ENCODE measurements around the gene OSBPL5.
A peak's percentile ranks its signal among the peaks of the same experiment; 100 is the strongest.
"Not testable (repeated sequence)": the region's sequence is repeated elsewhere in the genome, so short reads cannot be mapped to it uniquely, and the experiment has no call there.

OSBPL5 gene

DNA sequence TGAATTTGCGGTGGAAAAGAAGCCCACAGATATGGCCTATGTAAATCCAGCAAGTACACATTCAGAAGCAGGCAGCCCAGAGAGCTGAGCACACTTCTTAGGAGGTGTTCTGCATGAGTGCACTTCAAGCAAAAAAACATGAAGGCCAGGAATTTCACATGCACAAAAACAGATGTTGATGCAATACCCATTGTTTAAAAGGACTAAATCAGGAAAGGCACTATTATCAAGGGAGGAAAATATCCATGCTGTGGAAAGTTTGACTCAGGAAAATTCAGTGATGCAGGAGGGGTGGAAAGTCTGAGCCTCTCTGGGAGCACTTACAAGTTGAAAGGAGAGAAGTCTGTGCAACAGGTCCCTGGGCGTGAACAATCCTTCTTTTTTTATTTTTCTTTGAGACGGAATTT lies 92.1 kb downstream of the OSBPL5 start:
- H3K14ac ChIP-seq (ENCODE audit: low read length): no peak overlapping the region
- no peak overlapping the region for H3K18ac ChIP-seq (ENCODE audit: low read length)
- no peak overlapping the region for H2AK5ac ChIP-seq (ENCODE audit: low read length)
- H3K79me2 ChIP-seq (ENCODE audit: control insufficient read depth, insufficient read depth, low read length, poor library complexity): no peaks in the 10 kb centered on the region
- H2BK5ac ChIP-seq (ENCODE audit: low read depth, low read length, poor library complexity): no peak overlapping the region
- no peaks in the 10 kb centered on the region for H3K36me3 ChIP-seq (ENCODE audit: control insufficient read depth in 1 of 2, insufficient read depth in 2 of 2, low read length in 2 of 2)
- H4K8ac ChIP-seq (ENCODE audit: low read depth, low read length): no peak overlapping the region
- no CpG with 5 or more reads among the region's 3 CpGs for WGBS (ENCODE audit: extremely low coverage, insufficient coverage, insufficient read length)
- H3K23ac ChIP-seq (ENCODE audit: low read length): no peak overlapping the region
- H2BK12ac ChIP-seq (ENCODE audit: low read length): no peak overlapping the region
- H4K12ac ChIP-seq (ENCODE audit: low read depth, low read length): no peak overlapping the region
- no peak overlapping the region for H3K9ac ChIP-seq (ENCODE audit: low read length)
- no peak overlapping the region for H2BK120ac ChIP-seq (ENCODE audit: insufficient read depth, low read length, poor library complexity)
- no peaks in the 10 kb centered on the region for H3K4me1 ChIP-seq (ENCODE audit: control insufficient read depth in 1 of 2, insufficient read depth in 2 of 2, low read length in 2 of 2)
- H3K79me1 ChIP-seq (ENCODE audit: low read length): no peaks in the 10 kb centered on the region
- H3K9me3 ChIP-seq (ENCODE audit: insufficient read depth, low read depth, low read length): peaks cover 2% of the 10 kb centered on the region
- no peak overlapping the region for H4K91ac ChIP-seq (ENCODE audit: low read depth, low read length)
- H3K4ac ChIP-seq (ENCODE audit: low read depth, low read length): no peak overlapping the region
- no peaks in the 10 kb centered on the region for H3K27me3 ChIP-seq (ENCODE audit: insufficient read depth, low read length)
- no peak overlapping the region for H2AFZ ChIP-seq (ENCODE audit: insufficient read depth, low read length, poor library complexity)
- no peak overlapping the region for H3K27ac ChIP-seq (ENCODE audit: low read depth, low read length)
- no peak overlapping the region for H3K4me2 ChIP-seq (ENCODE audit: low read length)
- H3K4me3 ChIP-seq (ENCODE audit: low read depth, low read length): no peak overlapping the region
- peak in 1 of 2 donors; percentile 48 for DNase-seq

DNA sequence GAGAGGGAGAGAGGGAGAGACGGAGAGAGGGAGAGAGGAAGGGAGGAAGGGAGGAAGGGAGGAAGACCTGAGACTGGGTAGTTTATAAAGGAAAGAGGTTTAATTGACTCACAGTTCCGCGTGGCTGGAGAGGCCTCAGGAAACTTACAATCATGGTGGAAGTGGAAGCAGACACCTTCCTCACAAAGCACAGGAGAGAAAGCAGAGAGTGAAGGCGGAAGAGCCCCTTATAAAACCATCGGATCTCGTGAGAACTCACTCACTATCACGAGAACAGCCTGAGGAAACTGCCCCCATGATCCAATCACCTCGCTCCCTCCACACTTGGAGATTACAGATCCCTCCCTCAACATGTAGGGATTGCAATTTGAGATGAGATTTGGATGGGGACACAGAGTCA lies 95.7 kb downstream of the OSBPL5 start:
- Histone ChIP-seq H3K27me3 (ENCODE audit: insufficient read depth, low read length) (no peaks in the 10 kb centered on the region), H2BK120ac (ENCODE audit: insufficient read depth, low read length, poor library complexity) (no peak overlapping the region), H3K36me3 (ENCODE audit: control insufficient read depth in 1 of 2, insufficient read depth in 2 of 2, low read length in 2 of 2) (no peaks in the 10 kb centered on the region), H3K79me2 (ENCODE audit: control insufficient read depth, insufficient read depth, low read length, poor library complexity) (no peaks in the 10 kb centered on the region), H2BK12ac (ENCODE audit: low read length) (no peak overlapping the region), H3K4me2 (ENCODE audit: low read length) (no peak overlapping the region), H2BK5ac (ENCODE audit: low read depth, low read length, poor library complexity) (no peak overlapping the region), H4K8ac (ENCODE audit: low read depth, low read length) (no peak overlapping the region), H3K79me1 (ENCODE audit: low read length) (no peaks in the 10 kb centered on the region), H3K9ac (ENCODE audit: low read length) (no peak overlapping the region), H3K4me1 (ENCODE audit: control insufficient read depth in 1 of 2, insufficient read depth in 2 of 2, low read length in 2 of 2) (no peaks in the 10 kb centered on the region), H3K9me3 (ENCODE audit: insufficient read depth, low read depth, low read length) (peaks cover 9% of the 10 kb centered on the region), H3K27ac (ENCODE audit: low read depth, low read length) (no peak overlapping the region), H3K4me3 (ENCODE audit: low read depth, low read length) (no peak overlapping the region), H3K23ac (ENCODE audit: low read length) (no peak overlapping the region), H2AFZ (ENCODE audit: insufficient read depth, low read length, poor library complexity) (no peak overlapping the region), H4K91ac (ENCODE audit: low read depth, low read length) (no peak overlapping the region), H3K14ac (ENCODE audit: low read length) (no peak overlapping the region), H3K4ac (ENCODE audit: low read depth, low read length) (no peak overlapping the region), H4K12ac (ENCODE audit: low read depth, low read length) (no peak overlapping the region), H2AK5ac (ENCODE audit: low read length) (no peak overlapping the region), H3K18ac (ENCODE audit: low read length) (no peak overlapping the region)
- WGBS (ENCODE audit: extremely low coverage, insufficient coverage, insufficient read length): no CpG with 5 or more reads among the region's 8 CpGs
- no peak for DNase-seq

DNA sequence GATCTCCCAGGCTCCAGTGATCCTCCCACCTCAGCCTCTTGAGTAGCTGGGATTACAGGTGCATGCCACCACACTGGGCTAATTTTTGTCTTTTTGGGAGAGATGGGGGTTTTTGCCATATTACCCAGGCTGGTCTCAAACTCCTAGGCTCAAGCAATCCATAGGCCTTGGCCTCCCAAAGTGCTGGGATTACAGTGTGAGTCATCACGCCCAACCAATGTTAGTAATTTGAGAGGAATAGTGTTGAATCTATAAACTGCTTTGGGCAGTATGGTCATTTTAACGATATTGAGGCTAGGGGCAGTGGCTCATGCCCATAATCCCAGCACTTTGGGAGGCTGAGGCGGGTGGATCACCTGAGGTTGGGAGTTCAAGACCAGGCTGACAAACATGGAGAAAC lies 98.8 kb downstream of the OSBPL5 start:
- not testable (repeated sequence) for H4K8ac ChIP-seq (ENCODE audit: low read depth, low read length); H3K79me1 ChIP-seq (ENCODE audit: low read length); DNase-seq; H3K4me2 ChIP-seq (ENCODE audit: low read length); H2AFZ ChIP-seq (ENCODE audit: insufficient read depth, low read length, poor library complexity); H3K9ac ChIP-seq (ENCODE audit: low read length); H3K23ac ChIP-seq (ENCODE audit: low read length); H2AK5ac ChIP-seq (ENCODE audit: low read length); H4K91ac ChIP-seq (ENCODE audit: low read depth, low read length); H2BK5ac ChIP-seq (ENCODE audit: low read depth, low read length, poor library complexity); H3K18ac ChIP-seq (ENCODE audit: low read length); H3K36me3 ChIP-seq (ENCODE audit: control insufficient read depth in 1 of 2, insufficient read depth in 2 of 2, low read length in 2 of 2); H4K12ac ChIP-seq (ENCODE audit: low read depth, low read length); H3K27me3 ChIP-seq (ENCODE audit: insufficient read depth, low read length); H2BK12ac ChIP-seq (ENCODE audit: low read length); H3K4me3 ChIP-seq (ENCODE audit: low read depth, low read length); H3K27ac ChIP-seq (ENCODE audit: low read depth, low read length); H2BK120ac ChIP-seq (ENCODE audit: insufficient read depth, low read length, poor library complexity); H3K14ac ChIP-seq (ENCODE audit: low read length); H3K4me1 ChIP-seq (ENCODE audit: control insufficient read depth in 1 of 2, insufficient read depth in 2 of 2, low read length in 2 of 2); H3K4ac ChIP-seq (ENCODE audit: low read depth, low read length); H3K79me2 ChIP-seq (ENCODE audit: control insufficient read depth, insufficient read depth, low read length, poor library complexity)
- H3K9me3 ChIP-seq (ENCODE audit: insufficient read depth, low read depth, low read length): peaks cover 13% of the 10 kb centered on the region
- no CpG with 5 or more reads among the region's 3 CpGs for WGBS (ENCODE audit: extremely low coverage, insufficient coverage, insufficient read length)

DNA sequence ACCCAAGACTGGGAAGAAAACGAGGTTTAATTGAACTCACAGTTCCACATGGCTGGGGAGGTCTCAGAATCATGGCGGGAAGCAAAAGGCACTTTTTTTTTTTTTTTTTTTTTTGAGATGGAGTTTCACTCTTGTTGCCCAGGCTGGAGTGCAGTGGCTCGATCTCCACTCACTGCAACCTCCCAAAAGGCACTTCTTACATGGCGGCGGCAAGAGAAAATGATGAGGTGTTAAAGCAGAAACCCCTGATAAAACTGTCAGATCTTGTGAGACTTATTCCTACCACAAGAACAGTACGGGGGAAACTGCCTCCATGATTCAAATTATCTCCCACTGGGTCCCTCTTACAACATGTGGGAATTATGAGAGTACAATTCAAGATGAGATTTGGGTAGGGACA lies 100.4 kb downstream of the OSBPL5 start:
- H4K8ac ChIP-seq (ENCODE audit: low read depth, low read length); H2AFZ ChIP-seq (ENCODE audit: insufficient read depth, low read length, poor library complexity); H3K4ac ChIP-seq (ENCODE audit: low read depth, low read length); H2BK120ac ChIP-seq (ENCODE audit: insufficient read depth, low read length, poor library complexity); H3K79me2 ChIP-seq (ENCODE audit: control insufficient read depth, insufficient read depth, low read length, poor library complexity); H2BK12ac ChIP-seq (ENCODE audit: low read length); H3K79me1 ChIP-seq (ENCODE audit: low read length); DNase-seq; H3K4me2 ChIP-seq (ENCODE audit: low read length); H3K36me3 ChIP-seq (ENCODE audit: control insufficient read depth in 1 of 2, insufficient read depth in 2 of 2, low read length in 2 of 2); H3K27me3 ChIP-seq (ENCODE audit: insufficient read depth, low read length); H3K4me3 ChIP-seq (ENCODE audit: low read depth, low read length); H3K27ac ChIP-seq (ENCODE audit: low read depth, low read length); H4K12ac ChIP-seq (ENCODE audit: low read depth, low read length); H3K18ac ChIP-seq (ENCODE audit: low read length); H3K4me1 ChIP-seq (ENCODE audit: control insufficient read depth in 1 of 2, insufficient read depth in 2 of 2, low read length in 2 of 2); H2AK5ac ChIP-seq (ENCODE audit: low read length); H2BK5ac ChIP-seq (ENCODE audit: low read depth, low read length, poor library complexity); H3K14ac ChIP-seq (ENCODE audit: low read length); H3K23ac ChIP-seq (ENCODE audit: low read length); H4K91ac ChIP-seq (ENCODE audit: low read depth, low read length); H3K9ac ChIP-seq (ENCODE audit: low read length): not testable (repeated sequence)
- WGBS (ENCODE audit: extremely low coverage, insufficient coverage, insufficient read length): no CpG with 5 or more reads among the region's 6 CpGs
- H3K9me3 ChIP-seq (ENCODE audit: insufficient read depth, low read depth, low read length): peaks cover 16% of the 10 kb centered on the region
